HG02885 (cell line): ENCODE measurements around the gene WDFY2.

Experiments
- ATAC-seq: cut with Tn5 transposase; IDR thresholded peaks from one replicate; pipeline ENCODE4 v1.9.1; 2021; ENCODE audit warnings: mild to moderate bottlenecking; ENCODE audit not compliant: unreplicated experiment, poor library complexity

WDFY2 gene

GRCh38 chr13:51763486-51763885 is 179.2 kb downstream of the WDFY2 start:
- no peak for ATAC-seq

- peak; percentile 87 for ATAC-seq
Measured at GRCh38 chr13:51764184-51765141, 180.2 kb downstream of the WDFY2 start.

GRCh38 chr13:51765142-51765515 is 180.9 kb downstream of the WDFY2 start:
- ATAC-seq: no peak

DNA sequence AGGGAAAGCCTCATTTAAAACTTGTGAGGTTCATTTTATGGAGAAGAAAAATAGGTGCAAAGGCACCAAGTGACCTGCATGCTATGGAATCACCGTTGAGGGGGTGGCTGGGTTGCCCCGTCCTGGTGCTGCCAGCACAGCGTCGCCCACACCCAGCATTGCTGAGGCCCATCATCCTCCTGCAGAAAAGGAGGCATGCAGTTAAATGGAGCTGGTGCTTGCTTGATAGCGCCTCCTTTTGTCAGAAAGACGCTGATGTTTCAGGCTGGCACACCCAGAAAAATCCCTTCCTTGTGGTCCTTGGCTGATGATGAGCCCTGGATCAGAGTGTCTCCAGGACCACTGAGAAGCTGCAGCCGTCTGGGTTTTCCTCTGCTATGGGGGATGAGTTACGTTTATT is 182.8 kb downstream of the WDFY2 start:
- ATAC-seq: no peak

DNA sequence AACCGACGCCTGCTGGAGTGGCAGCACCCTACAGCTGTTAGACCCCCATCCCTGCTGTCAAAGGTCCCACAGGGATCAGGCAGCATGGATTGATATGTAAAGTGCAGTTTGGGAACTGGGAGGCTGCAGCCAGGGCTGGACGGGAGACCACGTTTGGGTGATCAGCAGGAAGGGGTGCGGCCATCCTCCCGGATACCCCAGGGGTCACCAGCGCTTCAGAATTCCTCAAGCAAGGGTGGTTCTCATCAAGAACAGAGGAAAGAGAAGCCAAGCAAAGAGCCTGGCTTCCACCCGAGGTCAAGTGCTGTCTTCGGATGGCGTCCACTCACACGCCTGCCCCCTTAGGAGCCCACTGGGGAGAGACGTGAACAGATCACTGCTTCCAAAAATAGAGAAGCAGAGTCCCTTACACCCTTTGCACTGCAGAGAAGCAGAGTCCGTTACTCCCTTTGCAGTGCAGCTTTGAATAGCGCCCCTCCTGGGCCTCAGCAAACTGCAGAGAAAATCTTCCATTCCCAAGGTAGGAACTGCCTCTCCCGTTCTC is 184.2 kb downstream of the WDFY2 start:
- no peak for ATAC-seq

- no peak for ATAC-seq
Measured at GRCh38 chr13:51768976-51769375, 184.7 kb downstream of the WDFY2 start.

DNA sequence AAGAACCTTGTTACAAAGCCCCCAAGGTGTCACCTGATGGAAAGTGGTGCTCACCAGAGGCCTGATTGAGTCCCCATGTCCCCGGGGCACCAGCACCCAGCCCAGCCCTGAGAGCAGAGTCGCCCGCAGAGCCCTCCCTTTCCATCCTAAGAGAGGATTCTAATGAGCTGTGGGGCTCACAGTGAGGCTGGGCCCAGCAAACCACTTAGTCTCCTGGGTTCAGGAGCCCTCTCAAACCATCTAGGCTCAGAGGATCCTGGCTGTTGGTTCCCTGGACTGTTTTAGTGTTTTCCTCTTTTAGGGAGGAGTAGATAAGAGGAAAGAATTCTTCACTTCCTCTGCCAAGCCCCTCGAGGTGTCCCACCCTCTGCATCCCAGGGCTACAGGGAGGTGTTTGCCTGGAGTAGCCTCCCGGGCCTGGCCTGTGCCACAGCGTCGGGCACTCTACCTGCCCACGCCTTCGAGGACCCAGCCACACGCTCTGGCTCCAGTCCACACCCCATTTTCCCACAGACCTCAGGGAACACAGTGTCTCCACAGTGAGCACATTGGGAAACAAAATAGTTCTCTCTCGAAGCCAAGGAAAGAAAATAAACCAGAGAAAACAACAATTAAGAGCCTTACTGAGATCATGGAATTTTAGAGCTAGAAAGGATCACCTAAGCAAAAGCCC is 185.3 kb downstream of the WDFY2 start:
- no peak for ATAC-seq

DNA sequence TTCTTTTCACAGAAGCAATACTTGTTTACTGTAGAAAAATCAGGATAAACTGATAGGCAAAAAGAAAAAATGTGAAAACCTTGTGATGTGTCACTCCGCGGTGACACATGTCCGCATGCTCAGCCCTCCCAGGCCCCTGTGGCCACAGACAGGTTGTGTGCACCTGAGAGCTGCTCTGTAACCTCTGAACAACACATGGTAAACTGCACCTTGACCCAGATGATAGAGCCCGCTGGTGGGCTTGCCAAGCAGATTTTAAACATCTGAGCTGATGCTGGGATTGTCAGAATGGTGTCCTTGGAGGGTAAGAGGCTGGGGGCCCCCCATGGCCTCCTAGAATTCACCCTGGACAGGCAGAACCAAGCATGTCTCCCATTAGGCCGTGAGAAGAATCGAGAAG is 185.9 kb downstream of the WDFY2 start:
- no peak for ATAC-seq

DNA sequence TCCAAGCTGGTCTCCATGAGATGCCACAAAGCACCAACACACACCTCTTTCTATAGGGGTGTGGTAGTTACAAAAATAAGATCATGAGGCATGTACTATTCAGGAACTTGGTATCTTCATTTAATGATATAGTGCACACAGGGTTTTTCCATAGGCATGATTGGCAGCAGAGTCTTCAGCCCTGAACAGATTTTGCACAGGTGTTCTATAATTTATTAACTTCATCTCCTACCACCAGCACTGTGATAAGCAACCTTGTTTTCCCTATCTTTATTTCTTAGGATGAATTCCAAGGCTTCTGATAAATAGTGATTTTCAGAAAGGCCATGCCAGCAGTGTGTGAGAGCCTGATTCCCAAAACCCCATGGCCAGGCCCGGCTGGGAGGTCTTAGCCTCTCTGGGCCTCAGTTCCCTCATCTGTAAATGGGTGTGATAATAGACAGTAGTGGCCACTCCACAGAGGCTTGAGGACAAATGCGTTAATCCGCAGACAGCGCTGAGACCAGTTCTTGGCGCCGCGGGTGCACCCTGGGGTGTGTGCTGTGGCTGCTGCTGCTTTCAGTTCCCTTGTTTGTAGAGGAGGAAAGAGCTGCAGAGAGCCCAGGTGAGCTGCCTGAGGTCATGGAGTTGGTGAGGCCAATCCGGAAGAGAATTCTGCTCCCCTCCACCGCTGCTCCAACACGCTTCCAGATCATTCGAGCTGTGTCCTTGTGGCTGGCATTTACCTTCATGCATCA is 186.6 kb downstream of the WDFY2 start:
- peak; percentile 87 for ATAC-seq

GRCh38 chr13:51771418-51772104 is 187.3 kb downstream of the WDFY2 start:
- no peak for ATAC-seq

GRCh38 chr13:51772105-51772455 is 187.8 kb downstream of the WDFY2 start:
- no peak for ATAC-seq

DNA sequence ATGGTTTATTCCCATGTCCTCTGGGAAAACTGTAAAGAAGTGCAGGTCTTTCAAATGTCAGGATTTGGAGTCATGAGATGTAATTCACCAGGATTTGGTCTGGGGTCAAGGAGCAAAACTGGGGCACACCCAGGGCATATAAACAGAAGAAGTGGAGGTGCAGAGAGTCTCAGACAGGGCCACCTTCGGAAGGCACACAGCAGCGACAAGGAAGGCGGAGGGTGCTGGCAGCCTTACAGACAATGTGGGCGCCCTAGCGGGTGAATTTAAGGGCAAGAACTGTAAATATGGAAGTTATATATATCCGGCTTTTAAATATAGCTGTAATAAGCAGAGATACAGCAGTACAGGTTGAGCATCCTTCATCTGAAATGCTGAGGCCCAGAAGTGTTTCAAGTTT is 188.5 kb downstream of the WDFY2 start:
- no peak for ATAC-seq

DNA sequence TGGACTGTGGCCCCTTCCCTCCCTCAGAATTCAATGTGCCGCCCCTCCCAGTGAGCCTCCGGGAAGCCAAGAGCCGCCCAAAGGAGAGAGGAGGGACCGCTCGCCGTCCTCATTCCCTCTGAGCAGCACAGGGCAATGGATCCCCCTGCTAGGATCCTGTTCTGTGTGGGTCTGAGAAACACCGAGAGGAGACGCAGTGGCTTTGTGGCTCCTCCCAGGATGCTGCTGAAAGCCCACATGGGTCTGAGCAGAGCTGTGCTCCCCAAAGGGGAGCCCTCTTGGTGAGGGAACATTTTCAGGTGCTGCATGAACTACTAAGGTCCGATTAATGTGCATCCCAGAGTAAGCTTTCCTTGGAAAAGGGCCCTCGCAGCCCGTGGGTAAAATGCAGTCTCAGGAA is 189.3 kb downstream of the WDFY2 start:
- ATAC-seq: no peak

GRCh38 chr13:51776179-51776578 is 191.9 kb downstream of the WDFY2 start:
- ATAC-seq: no peak

- ATAC-seq: no peak
Measured at GRCh38 chr13:51777921-51778320, 193.7 kb downstream of the WDFY2 start.

- no peak for ATAC-seq
Measured at GRCh38 chr13:51778392-51778791, 194.1 kb downstream of the WDFY2 start.

DNA sequence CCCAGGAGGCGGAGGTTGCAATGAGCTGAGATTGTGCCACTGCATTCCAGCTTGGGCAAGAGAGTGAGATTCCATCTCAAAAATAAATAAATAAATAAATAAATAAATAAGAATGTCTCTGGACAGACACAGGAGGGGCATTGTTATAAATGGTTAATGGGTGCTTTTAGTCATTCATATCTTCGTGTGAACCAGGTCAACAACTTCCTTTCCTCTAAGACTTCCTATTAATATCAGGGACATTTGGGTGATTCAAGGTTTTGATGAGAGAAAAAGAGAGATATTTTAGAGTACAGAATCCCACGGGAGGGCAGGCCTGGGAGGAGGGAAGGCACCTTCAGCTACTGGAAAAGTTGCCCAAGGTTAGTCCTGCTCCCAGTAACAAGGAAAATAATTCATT is 195.8 kb downstream of the WDFY2 start:
- ATAC-seq: no peak

- ATAC-seq: peak; percentile 73
Measured at GRCh38 chr13:51781246-51782022, 197.2 kb downstream of the WDFY2 start.

DNA sequence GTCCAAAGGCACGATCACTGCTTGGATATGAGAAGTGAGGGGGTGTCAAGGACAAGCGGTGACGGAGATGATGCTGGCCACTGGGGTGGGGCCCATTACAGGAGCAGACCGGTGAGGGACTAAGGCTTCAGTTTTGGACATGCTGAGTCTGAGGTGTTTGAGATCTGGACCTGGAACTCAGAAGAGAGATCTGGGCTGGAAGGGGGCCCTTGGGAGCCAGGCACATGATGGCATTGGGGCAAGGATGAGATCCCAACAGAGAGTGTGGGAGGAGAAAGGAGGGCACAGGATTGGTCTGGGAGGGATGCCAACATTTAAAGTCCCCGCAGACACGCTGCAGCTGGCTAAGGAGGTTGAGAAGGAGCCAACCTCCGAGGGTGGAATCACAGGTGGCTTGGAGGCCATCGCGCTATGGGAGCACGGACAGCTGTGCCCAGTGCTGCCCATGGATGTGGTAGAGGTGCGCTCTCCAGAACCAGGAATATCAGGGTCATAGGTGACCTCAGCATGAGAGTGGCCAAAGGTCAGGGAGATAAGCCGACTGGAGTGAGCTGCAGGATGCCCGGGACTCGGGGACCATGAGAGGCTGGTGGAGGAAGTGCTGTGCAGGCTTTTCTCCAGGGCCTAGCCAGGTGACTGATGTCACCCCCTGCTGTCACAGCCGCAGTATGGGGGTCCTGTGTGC is 197.9 kb downstream of the WDFY2 start:
- no peak for ATAC-seq
